Measurements from ENCODE around the gene TSPAN31.

DNA sequence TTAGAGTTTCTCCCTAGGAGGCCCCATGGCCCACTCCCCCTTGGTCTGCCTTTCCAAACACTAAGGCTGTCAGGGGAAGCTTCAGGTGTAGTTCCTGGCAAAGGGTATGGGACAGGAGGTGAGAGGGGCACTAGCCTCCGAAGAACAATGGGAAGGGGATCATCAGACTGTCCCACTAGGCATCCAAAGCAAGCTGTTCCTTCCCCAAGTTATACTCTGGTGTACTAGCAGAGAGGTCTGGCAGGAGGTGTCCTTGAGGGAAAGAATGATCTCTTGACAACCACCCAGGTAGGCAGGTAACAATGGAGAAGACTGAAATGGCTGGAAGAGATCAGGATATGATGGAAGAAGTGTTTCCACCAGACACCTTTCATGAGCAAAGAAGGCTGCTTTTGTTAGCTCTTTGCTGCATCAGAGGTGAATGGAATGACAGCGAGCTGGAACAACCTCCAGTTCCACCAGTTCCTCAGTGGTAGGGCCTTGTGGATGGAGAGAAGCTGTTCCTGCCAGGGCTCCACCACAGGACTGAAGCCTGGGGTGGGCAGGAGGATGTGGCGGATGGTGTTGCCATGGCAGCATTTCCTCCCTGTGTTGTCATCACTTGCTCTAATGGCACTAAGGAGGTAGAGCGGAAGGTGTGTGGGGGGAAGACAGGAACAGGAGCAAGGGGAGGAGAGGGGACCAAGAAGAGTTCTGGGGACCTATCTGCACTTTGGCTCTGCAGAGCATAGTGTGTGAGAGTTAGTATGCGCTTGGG is 4.0 kb upstream of the TSPAN31 start:
- TF ChIP-seq CTCF (IDR thresholded peaks at IDR 0.05) (no peak), EP300 (IDR thresholded peaks at IDR 0.05) (no peak)
